OCI-LY1 (cell line): ENCODE measurements around the gene THEM4.

ENCODE experiments used
- H2AFZ ChIP-seq: fragments of 200-600 bp; sonication (generic), shearing (Covaris generic); 2 replicates; pipeline ENCODE4 v1.6.0; 2014; ENCODE audit warnings: antibody characterized with exemption, mild to moderate bottlenecking, low read length
- H3F3A ChIP-seq: fragments of 200-600 bp; sonication (generic), shearing (Covaris generic); 2 replicates; pipeline ENCODE4 v1.6.0; 2014; ENCODE audit warnings: mild to moderate bottlenecking, antibody characterized with exemption, low read length, moderate library complexity; ENCODE audit not compliant: insufficient read depth
- H3K27ac ChIP-seq: fragments of 200-600 bp; sonication (generic); 2 replicates; pipeline ENCODE4 v1.5.1; 2014; ENCODE audit warnings: low read length, mixed run types, mild to moderate bottlenecking, low read depth; ENCODE audit not compliant: poor library complexity, severe bottlenecking
- H3K27me3 ChIP-seq: fragments of 200-600 bp; sonication (generic); 2 replicates; pipeline ENCODE4 v1.6.0; 2014; ENCODE audit warnings: antibody characterized with exemption, mild to moderate bottlenecking, low read length, moderate library complexity; ENCODE audit not compliant: insufficient read depth
- H3K36me3 ChIP-seq: fragments of 200-600 bp; sonication (generic); 2 replicates; pipeline ENCODE4 v1.6.1; 2014; ENCODE audit warnings: mild to moderate bottlenecking, antibody characterized with exemption, low read length, moderate library complexity, mixed read lengths; ENCODE audit not compliant: insufficient read depth
- H3K4me1 ChIP-seq: fragments of 200-600 bp; sonication (generic); 2 replicates; pipeline ENCODE4 v1.5.1; 2014; ENCODE audit warnings: mild to moderate bottlenecking, low read length, moderate library complexity; ENCODE audit not compliant: insufficient read depth, severe bottlenecking
- H3K4me2 ChIP-seq: fragments of 200-600 bp; sonication (generic), shearing (Covaris generic); 2 replicates; pipeline ENCODE4 v1.6.1; 2014; ENCODE audit warnings: low read length
- H3K4me3 ChIP-seq: fragments of 200-600 bp; sonication (generic); 2 replicates; pipeline ENCODE4 v1.5.1; 2014; ENCODE audit warnings: low read length, low read depth, mild to moderate bottlenecking, mixed read lengths; ENCODE audit not compliant: poor library complexity, severe bottlenecking
- H3K79me2 ChIP-seq: fragments of 200-600 bp; shearing (Covaris generic); 2 replicates; pipeline ENCODE4 v1.6.1; 2016; ENCODE audit warnings: mixed run types, low read length, mixed read lengths; ENCODE audit not compliant: insufficient read depth
- H3K9ac ChIP-seq: fragments of 200-600 bp; sonication (generic), shearing (Covaris generic); 2 replicates; pipeline ENCODE4 v1.6.1; 2014; ENCODE audit warnings: mild to moderate bottlenecking, low read length, mixed read lengths
- H3K9me2 ChIP-seq: fragments of 200-600 bp; sonication (generic), shearing (Covaris generic); 2 replicates; pipeline ENCODE4 v1.6.1; 2014; ENCODE audit warnings: low read depth, mild to moderate bottlenecking, low read length, mixed read lengths
- H3K9me3 ChIP-seq: fragments of 200-600 bp; shearing (Covaris generic); 2 replicates; pipeline ENCODE4 v1.6.1; 2014; ENCODE audit warnings: low read length, mixed read lengths
- H4K20me1 ChIP-seq: fragments of 200-600 bp; sonication (generic), shearing (Covaris generic); 2 replicates; pipeline ENCODE4 v1.6.0; 2016; ENCODE audit warnings: mild to moderate bottlenecking, low read length; ENCODE audit not compliant: insufficient read depth
- EZH2 ChIP-seq: fragments of 200-600 bp; sonication (generic), shearing (Covaris generic); IDR thresholded peaks from 2 replicates; pipeline ENCODE4 v1.8.0; 2017; ENCODE audit warnings: borderline replicate concordance, mixed run types, mild to moderate bottlenecking, antibody characterized with exemption, low read length, moderate library complexity, mixed read lengths
- TF ChIP-seq, protein P1 (sequence below): fragments of 200-600 bp; sonication (generic), shearing (Covaris generic); IDR thresholded peaks from 2 replicates; pipeline ENCODE4 v1.5.1; 2017; ENCODE audit warnings: mild to moderate bottlenecking, antibody characterized with exemption, low read length, moderate library complexity, mixed read lengths

The THEM4 gene

DNA sequence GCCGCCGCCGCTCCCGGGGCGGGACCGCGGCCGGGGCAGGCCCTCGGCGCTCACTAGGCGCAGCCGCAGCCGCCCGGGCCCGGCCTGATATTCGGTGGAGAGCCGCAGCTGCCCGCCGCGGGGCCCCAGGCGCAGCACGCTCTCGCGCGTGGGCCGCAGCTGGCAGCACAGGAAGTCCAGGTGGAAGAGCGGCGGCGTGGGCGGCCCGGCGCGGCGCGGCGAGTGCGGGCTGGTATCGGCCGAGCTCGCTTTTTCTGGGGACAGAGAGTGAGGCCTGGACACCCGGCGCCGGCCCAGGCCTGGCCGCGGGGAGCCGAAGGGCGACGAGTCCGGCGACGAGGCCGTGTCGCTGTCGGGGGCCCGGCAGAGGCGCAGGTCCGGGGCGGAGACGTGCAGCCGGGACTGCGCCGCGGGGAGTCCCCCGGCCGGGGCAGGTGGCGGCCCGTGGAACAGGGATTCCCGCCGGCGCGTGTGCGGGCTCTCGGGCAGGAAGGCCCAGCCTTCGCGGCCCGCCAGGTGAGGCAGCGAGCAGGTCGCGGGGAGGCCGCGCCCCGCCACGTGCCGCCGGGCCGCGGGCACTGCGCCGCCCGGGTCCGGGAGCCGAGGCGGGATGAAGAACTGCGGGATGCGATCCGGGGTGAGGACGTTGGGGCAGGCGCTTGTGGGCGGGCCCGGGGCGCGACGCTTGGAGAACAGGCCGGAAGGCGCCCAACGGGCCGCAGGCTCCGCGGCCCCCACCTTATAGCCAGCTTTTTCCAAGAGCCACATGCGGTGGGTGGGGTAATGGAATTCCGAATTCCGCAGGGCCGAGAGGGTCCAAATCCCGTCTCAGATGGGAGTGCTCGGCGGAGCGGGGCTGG lies 70.9 kb downstream of the THEM4 start:
- H3K4me2 ChIP-seq = peak overlapping the region; percentile 43
- TF ChIP-seq EZH2 = no peak
- H3F3A ChIP-seq = no peaks in the 10 kb centered on the region
- H3K9me2 ChIP-seq = no peaks in the 10 kb centered on the region
- no peak overlapping the region; the same call in 1 of the 2 replicates for H3K9ac ChIP-seq
- H3K27me3 ChIP-seq = 0 out of 2 replicates have a peak, but pooled peaks cover 11% of the 10 kb centered on the region
- H3K4me3 ChIP-seq = peak overlapping the region; percentile 41
- no peak overlapping the region for H3K27ac ChIP-seq
- H3K36me3 ChIP-seq = no peaks in the 10 kb centered on the region
- no peaks in the 10 kb centered on the region for H3K9me3 ChIP-seq
- H4K20me1 ChIP-seq = no peaks in the 10 kb centered on the region
- no peaks in the 10 kb centered on the region for H3K79me2 ChIP-seq
- no peak overlapping the region for H2AFZ ChIP-seq
- peaks cover 26% of the 10 kb centered on the region for H3K4me1 ChIP-seq

DNA sequence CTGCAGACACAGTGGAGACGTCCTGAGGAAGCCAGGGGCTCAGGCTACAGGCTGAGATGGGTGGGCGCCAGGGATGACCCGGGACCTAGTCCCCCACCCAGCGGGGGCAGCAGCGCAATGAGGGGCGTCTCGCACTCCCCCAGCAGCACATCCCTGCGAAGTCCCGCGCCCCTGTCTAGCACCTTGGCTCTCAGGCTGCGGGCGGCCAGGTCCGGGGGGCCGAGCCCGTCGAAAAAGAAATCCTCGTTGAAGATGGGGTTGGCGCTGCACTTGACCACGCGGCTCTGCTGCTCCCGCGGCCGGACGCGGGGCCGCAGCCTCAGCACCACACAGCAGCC lies 71.5 kb downstream of the THEM4 start:
- H3K4me1 ChIP-seq = peaks cover 21% of the 10 kb centered on the region
- H3K36me3 ChIP-seq = no peaks in the 10 kb centered on the region
- TF ChIP-seq, protein P1, sequence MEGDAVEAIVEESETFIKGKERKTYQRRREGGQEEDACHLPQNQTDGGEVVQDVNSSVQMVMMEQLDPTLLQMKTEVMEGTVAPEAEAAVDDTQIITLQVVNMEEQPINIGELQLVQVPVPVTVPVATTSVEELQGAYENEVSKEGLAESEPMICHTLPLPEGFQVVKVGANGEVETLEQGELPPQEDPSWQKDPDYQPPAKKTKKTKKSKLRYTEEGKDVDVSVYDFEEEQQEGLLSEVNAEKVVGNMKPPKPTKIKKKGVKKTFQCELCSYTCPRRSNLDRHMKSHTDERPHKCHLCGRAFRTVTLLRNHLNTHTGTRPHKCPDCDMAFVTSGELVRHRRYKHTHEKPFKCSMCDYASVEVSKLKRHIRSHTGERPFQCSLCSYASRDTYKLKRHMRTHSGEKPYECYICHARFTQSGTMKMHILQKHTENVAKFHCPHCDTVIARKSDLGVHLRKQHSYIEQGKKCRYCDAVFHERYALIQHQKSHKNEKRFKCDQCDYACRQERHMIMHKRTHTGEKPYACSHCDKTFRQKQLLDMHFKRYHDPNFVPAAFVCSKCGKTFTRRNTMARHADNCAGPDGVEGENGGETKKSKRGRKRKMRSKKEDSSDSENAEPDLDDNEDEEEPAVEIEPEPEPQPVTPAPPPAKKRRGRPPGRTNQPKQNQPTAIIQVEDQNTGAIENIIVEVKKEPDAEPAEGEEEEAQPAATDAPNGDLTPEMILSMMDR = no peak
- no peak for TF ChIP-seq EZH2
- peak overlapping the region; percentile 43 for H3K4me2 ChIP-seq
- no peaks in the 10 kb centered on the region for H3K9me2 ChIP-seq
- H3K27ac ChIP-seq = no peak overlapping the region
- 0 out of 2 replicates have a peak, but pooled peaks cover 11% of the 10 kb centered on the region for H3K27me3 ChIP-seq
- no peaks in the 10 kb centered on the region for H3K79me2 ChIP-seq
- peak overlapping the region; percentile 21 for H3K4me3 ChIP-seq
- H2AFZ ChIP-seq = no peak overlapping the region
- no peaks in the 10 kb centered on the region for H3K9me3 ChIP-seq
- no peaks in the 10 kb centered on the region for H3F3A ChIP-seq
- no peak overlapping the region for H3K9ac ChIP-seq
- H4K20me1 ChIP-seq = no peaks in the 10 kb centered on the region

DNA sequence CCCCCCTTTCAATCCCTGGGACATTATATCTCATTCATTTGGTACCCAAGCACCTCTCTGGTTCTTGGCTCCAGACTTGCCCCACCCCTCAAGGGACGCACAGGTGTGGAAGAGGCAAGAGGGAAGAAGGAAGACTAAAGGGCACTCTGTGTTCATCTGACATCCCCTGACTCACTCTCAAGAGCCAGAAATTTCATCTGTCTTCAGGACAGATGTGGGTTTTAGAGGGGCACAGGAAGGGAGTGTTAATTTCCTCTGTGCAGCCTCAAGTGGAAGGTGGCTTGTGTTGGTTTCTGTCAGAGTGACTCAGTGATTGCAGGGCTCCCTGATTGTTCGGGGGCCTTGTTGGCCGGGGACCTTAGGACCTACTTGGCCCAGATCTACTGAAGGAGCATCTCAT lies 72.1 kb downstream of the THEM4 start:
- H3K9ac ChIP-seq = no peak overlapping the region
- no peaks in the 10 kb centered on the region for H3K9me2 ChIP-seq
- no peak overlapping the region for H3K4me3 ChIP-seq
- H4K20me1 ChIP-seq = no peaks in the 10 kb centered on the region
- no peaks in the 10 kb centered on the region for H3K79me2 ChIP-seq
- 0 out of 2 replicates have a peak, but pooled peaks cover 11% of the 10 kb centered on the region for H3K27me3 ChIP-seq
- no peak for TF ChIP-seq EZH2
- TF ChIP-seq, protein P1 = no peak
- no peak overlapping the region for H3K4me2 ChIP-seq
- no peaks in the 10 kb centered on the region for H3F3A ChIP-seq
- H3K27ac ChIP-seq = no peak overlapping the region
- no peaks in the 10 kb centered on the region for H3K9me3 ChIP-seq
- no peaks in the 10 kb centered on the region for H3K36me3 ChIP-seq
- H2AFZ ChIP-seq = no peak overlapping the region
- peaks cover 21% of the 10 kb centered on the region for H3K4me1 ChIP-seq
